Measurements from ENCODE around the gene SDHB. TPM values are rescaled to one million over a fixed set of nuclear protein-coding genes. Genes with fewer than 3 reads are reported as not detected.
A peak's percentile ranks its signal among the peaks of the same experiment; 100 is the strongest.

Gene SDHB
- total RNA-seq, 3 donors from 2014 or later, result 145 to 177 (median 163) TPM

DNA sequence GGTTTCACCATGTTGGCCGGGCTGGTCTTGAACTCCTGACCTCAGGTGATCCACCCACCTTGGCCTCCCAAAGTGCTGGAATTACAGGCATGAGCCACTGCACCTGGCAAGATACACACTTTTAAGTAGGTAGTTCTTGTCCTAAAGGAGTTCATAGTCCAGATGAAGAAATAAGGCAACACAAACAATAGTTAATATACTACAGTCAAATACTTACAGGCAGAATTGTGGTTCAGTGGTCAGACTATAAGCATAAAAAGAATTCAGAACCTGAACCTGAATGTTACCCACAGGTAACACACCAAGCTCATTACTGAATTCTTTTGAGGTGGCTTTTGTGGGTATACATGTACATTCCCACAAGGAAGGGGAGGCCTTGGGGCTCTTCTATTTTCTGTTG is 1.8 kb downstream of the SDHB start:
- no peak for TF ChIP-seq CTCF (IDR thresholded peaks at IDR 0.05)
- intact Hi-C loops (cut with DNase I, micrococcal nuclease), result no loop called here
- no peaks in the 10 kb centered on the region for H3K36me3 ChIP-seq (ENCODE audit: low read depth)

DNA sequence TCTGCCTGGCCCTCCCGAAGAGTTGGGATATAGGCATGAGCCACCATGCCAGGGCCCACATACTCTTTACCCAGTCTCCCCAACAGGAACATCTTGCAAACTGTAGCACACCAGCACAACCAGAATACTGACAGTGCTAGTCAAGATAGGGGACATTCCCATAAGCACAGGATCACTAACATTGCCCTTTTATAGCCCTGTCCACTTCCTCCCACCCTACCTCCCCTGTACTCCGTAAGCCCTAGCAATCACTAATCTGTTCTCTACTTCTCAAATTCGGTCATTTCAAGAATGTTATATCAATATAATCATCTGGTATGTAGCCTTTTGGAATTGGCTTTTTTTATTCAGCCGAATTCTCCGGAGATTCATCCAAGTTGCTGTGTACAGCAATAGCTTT is 5.9 kb downstream of the SDHB start:
- H3K9me3 ChIP-seq, result no peaks in the 10 kb centered on the region
- TF ChIP-seq CTCF (IDR thresholded peaks at IDR 0.05), result no peak
- peaks cover 15% of the 10 kb centered on the region for H3K4me1 ChIP-seq (ENCODE audit: low read depth)
- intact Hi-C loops (cut with DNase I, micrococcal nuclease), result loop anchor here (5.0 to 10.0 kb wide), 2 partner anchors 93 to 96 kb away; no protein-coding TSS in a partner anchor
- peaks cover 10% of the 10 kb centered on the region for H3K36me3 ChIP-seq (ENCODE audit: low read depth)
- no peak overlapping the region for H3K4me3 ChIP-seq
- no peak for DNase-seq
- peak; percentile 12 for ATAC-seq

More for the DNA sequence above, 1.8 kb downstream of the SDHB start:
- Histone ChIP-seq H3K4me3 (no peak overlapping the region), H3K4me1 (ENCODE audit: low read depth) (peaks cover 20% of the 10 kb centered on the region), H3K9me3 (no peaks in the 10 kb centered on the region)
- ATAC-seq, result no peak
- DNase-seq, result no peak

GRCh38 chr1:17046334-17046657 is 7.5 kb downstream of the SDHB start:
- no peak for DNase-seq
- Histone ChIP-seq H3K9me3 (no peaks in the 10 kb centered on the region), H3K4me1 (ENCODE audit: low read depth) (no peaks in the 10 kb centered on the region), H3K4me3 (no peak overlapping the region), H3K36me3 (ENCODE audit: low read depth) (peaks cover 10% of the 10 kb centered on the region)
- intact Hi-C loops (cut with DNase I, micrococcal nuclease), result loop anchor here (5.0 to 10.0 kb wide), 2 partner anchors 91 to 94 kb away; no protein-coding TSS in a partner anchor
- TF ChIP-seq CTCF (IDR thresholded peaks at IDR 0.05), result no peak
- ATAC-seq, result no peak

- Histone ChIP-seq H3K4me3 (no peak overlapping the region), H3K4me1 (ENCODE audit: low read depth) (no peaks in the 10 kb centered on the region), H3K36me3 (ENCODE audit: low read depth) (peaks cover 10% of the 10 kb centered on the region), H3K9me3 (no peaks in the 10 kb centered on the region)
- DNase-seq, result no peak
- intact Hi-C loops (cut with DNase I, micrococcal nuclease), result loop anchor here (5.0 to 10.0 kb wide), 2 partner anchors 91 to 93 kb away; no protein-coding TSS in a partner anchor
- peak; percentile 52 for TF ChIP-seq CTCF (IDR thresholded peaks at IDR 0.05)
- ATAC-seq, result peak; percentile 50
Observed at GRCh38 chr1:17045634-17046333, 8.0 kb downstream of the SDHB start.

- no peak for TF ChIP-seq CTCF (IDR thresholded peaks at IDR 0.05)
- DNase-seq, result no peak
- H3K4me3 ChIP-seq, result no peak overlapping the region
- ATAC-seq, result peak; percentile 20
- intact Hi-C loops (cut with DNase I, micrococcal nuclease), result loop anchor here (5.0 to 10.0 kb wide), 2 partner anchors 90 to 93 kb away; no protein-coding TSS in a partner anchor
- no peaks in the 10 kb centered on the region for H3K4me1 ChIP-seq (ENCODE audit: low read depth)
- H3K9me3 ChIP-seq, result no peaks in the 10 kb centered on the region
- H3K36me3 ChIP-seq (ENCODE audit: low read depth), result peaks cover 13% of the 10 kb centered on the region
Observed at GRCh38 chr1:17045150-17045549, 8.7 kb downstream of the SDHB start.

Measured in mucosa of descending colon (tissue), 3 donors.